Activated T-cell treated with anti-CD3 and anti-CD28 coated beads, Interleukin-2, amount 50 U/mL, for 72 hours (primary cell): ENCODE data around the gene COL5A1. TPM values are rescaled to one million over a fixed set of nuclear protein-coding genes. Genes with fewer than 3 reads are reported as not detected.
A peak's percentile ranks its signal among the peaks of the same experiment; 100 is the strongest.

Source experiments
- ATAC-seq, 2 donors: fragments of 150-1000 bp; cut with Tn5 transposase; replicated peaks in 1 of 2; 2 replicates each; pipeline ENCODE4 v1.10.0; 2021; ENCODE audit warnings: moderate library complexity in 2 of 2, mild to moderate bottlenecking in 1 of 2
- DNase-seq, 2 donors: peaks; one replicate each; pipeline ENCODE4 v3.0.0; 2021 to 2022; ENCODE audit warnings: mixed read lengths in 1 of 2
- H3K27ac Mint-ChIP-seq: one replicate; pipeline ENCODE4 v1.8.0; 2022; ENCODE audit warnings: mild to moderate bottlenecking, moderate library complexity, mixed read lengths
- H3K27me3 Mint-ChIP-seq: one replicate; pipeline ENCODE4 v1.8.0; 2022; ENCODE audit warnings: low read depth, mixed read lengths
- H3K36me3 Mint-ChIP-seq, 2 donors: one replicate each; pipeline ENCODE4 v1.8.0; 2022; ENCODE audit warnings: mixed read lengths in 2 of 2, mild to moderate bottlenecking in 1 of 2; ENCODE audit not compliant: insufficient read depth in 2 of 2
- H3K4me1 Mint-ChIP-seq: one replicate; pipeline ENCODE4 v1.8.0; 2022; ENCODE audit warnings: low read depth, mixed read lengths
- H3K4me3 Mint-ChIP-seq, 2 donors: one replicate each; pipeline ENCODE4 v1.8.0; 2022; ENCODE audit warnings: mild to moderate bottlenecking in 2 of 2, mixed read lengths in 2 of 2, moderate library complexity in 2 of 2
- H3K9me3 Mint-ChIP-seq, 2 donors: one replicate each; pipeline ENCODE4 v1.8.0; 2022; ENCODE audit warnings: mixed read lengths in 2 of 2
- total RNA-seq, 2 donors: library from RNA; stranded (reverse); gene quantifications; one replicate each; pipeline ENCODE4 v1.2.3, GENCODE V29; 2022

COL5A1 gene
- total RNA-seq, 2 donors from 2014 or later, result 0.49 TPM; not detected in 1

DNA sequence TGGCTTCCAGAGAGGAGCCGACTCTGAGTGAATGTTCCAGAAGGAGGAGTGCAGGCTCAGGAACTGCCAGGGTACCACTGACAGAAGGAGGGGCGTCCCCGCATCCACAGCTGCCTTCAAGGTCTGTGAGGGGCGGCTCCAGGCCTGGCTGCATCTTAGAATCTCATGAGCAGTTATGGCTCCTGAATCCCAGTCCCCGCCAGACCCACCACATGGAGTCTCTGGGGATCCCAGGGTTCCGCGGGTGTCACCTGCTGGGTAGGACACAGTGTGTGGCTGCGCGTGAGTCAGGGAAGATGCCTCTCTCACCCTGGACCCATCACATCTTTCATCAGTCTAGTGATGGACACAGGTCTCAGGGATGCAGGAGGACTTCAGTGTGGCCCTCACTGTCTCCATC is 79.2 kb downstream of the COL5A1 start:
- no peak overlapping the region for H3K27ac Mint-ChIP-seq
- H3K9me3 Mint-ChIP-seq, result no peaks in the 10 kb centered on the region
- H3K27me3 Mint-ChIP-seq, result peaks cover 6% of the 10 kb centered on the region
- DNase-seq (no peak), ATAC-seq (no peak)
- H3K4me1 Mint-ChIP-seq, result no peaks in the 10 kb centered on the region
- no peaks in the 10 kb centered on the region for H3K36me3 Mint-ChIP-seq
- no peak overlapping the region for H3K4me3 Mint-ChIP-seq

DNA sequence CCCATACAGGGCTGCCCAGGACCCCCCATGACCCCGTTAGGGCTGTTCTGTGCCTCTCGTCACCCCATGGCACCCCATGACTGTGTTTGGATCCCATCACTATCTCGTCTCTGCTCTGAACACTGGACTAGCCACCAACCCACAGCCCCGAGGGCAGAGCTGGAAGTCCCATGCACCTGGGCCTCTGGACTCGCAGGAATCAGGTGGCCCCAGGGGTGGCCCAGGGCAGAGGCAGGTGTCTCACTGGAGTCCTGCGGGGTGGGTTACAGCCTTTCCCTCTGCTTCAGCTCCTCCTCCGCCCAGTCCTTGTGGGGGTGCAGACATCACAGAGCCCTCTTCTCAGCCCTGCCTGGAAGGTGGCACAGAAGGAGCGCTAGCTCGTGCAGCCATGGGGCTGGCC is 79.7 kb downstream of the COL5A1 start:
- DNase-seq, result no peak
- Mint-ChIP-seq H3K9me3 (no peaks in the 10 kb centered on the region), H3K4me3 (no peak overlapping the region), H3K36me3 (no peaks in the 10 kb centered on the region), H3K27me3 (peaks cover 6% of the 10 kb centered on the region), H3K4me1 (no peaks in the 10 kb centered on the region), H3K27ac (no peak overlapping the region)
- ATAC-seq, result no peak

DNA sequence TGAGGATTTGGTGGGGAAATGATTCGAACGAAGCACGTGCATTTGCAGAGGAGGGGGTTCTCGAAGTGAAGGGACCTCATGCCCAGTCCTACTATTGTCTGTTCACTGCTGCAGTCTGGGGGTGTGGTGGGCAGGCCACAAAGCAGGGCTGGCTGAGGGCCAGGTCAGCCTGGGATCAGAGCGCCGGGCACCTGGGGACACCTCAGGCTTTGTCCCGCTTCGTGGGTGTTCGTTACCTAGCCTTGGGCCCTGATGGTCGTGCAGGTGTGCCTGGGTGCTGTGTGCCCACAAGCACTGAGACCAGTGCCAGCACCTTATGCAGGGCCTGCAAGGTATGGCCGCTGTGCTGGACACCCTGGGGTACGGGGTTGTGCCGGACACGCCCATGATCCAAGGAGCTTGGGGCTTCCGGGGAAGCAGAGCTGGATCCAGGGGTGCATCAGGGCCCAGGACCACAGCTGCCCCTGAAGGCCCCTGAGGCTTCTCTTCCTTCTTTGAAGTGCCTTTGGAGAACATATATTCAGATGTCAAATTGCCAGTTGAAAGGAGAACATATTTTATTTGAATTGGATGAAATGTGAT is 80.6 kb downstream of the COL5A1 start:
- Mint-ChIP-seq H3K4me1 (no peaks in the 10 kb centered on the region), H3K36me3 (no peaks in the 10 kb centered on the region), H3K27me3 (peaks cover 6% of the 10 kb centered on the region), H3K4me3 (no peak overlapping the region), H3K27ac (no peak overlapping the region), H3K9me3 (no peaks in the 10 kb centered on the region)
- no peak for ATAC-seq
- no peak for DNase-seq

DNA sequence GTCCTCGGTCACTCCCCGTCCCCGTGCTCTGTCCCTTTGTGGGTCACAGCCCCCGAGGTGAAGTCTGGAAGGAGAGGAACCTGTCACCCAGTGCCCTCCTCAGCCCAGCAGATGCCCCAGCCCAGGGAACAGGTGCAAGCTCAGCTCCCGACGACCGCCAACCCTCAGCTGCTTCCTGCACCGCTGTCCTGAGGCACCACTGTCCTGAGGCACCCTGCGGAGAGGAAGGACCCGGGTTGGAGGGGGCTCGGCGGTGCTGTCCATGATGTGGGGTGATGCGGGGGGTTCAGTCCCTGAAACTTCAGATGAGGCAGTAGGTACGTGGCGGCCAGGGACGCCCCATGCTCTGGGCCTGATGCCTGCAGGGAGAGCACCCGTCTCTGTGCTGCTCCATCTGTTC is 81.4 kb downstream of the COL5A1 start:
- Mint-ChIP-seq H3K4me1 (no peaks in the 10 kb centered on the region), H3K4me3 (no peak overlapping the region), H3K27me3 (peaks cover 6% of the 10 kb centered on the region), H3K27ac (no peak overlapping the region), H3K9me3 (no peaks in the 10 kb centered on the region), H3K36me3 (no peaks in the 10 kb centered on the region)
- DNase-seq (no peak), ATAC-seq (no peak)

DNA sequence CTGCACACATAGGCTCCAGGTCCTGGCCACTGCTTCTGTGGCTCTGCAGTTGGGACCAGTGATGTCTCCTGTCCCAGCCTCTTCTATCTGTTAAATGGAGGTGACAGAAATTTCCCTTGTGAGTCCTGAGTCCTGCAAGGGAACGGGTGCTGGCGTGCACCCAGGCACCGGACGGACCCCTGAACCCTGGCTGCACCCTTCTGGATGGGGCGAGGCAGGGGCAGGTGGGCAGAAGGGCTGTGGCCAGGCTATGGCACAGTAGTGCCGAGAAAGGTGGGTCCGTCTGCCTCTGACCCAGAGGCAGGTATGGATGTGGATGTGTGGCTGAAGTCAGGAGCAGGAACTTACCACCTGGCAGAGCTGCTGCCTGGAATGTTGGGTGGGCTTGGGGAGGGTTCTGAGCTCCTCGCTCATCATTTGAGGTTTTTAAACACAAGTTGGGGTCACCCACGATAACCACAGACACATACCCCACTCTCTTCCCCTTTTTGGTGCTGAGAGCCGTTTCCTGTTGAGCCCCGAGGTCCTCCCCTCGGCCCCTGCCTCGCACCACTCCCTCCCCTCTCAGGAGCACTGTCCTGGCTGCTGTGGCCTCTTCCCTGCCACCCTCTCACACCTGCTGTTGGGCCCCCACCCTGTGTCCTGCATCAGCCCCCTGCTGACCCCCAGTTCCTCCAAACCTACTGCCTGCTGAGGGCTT is 82.0 kb downstream of the COL5A1 start:
- no peak for ATAC-seq
- Mint-ChIP-seq H3K4me3 (no peak overlapping the region), H3K27ac (no peak overlapping the region), H3K36me3 (no peaks in the 10 kb centered on the region), H3K9me3 (no peaks in the 10 kb centered on the region), H3K27me3 (peaks cover 6% of the 10 kb centered on the region), H3K4me1 (no peaks in the 10 kb centered on the region)
- DNase-seq, result no peak

DNA sequence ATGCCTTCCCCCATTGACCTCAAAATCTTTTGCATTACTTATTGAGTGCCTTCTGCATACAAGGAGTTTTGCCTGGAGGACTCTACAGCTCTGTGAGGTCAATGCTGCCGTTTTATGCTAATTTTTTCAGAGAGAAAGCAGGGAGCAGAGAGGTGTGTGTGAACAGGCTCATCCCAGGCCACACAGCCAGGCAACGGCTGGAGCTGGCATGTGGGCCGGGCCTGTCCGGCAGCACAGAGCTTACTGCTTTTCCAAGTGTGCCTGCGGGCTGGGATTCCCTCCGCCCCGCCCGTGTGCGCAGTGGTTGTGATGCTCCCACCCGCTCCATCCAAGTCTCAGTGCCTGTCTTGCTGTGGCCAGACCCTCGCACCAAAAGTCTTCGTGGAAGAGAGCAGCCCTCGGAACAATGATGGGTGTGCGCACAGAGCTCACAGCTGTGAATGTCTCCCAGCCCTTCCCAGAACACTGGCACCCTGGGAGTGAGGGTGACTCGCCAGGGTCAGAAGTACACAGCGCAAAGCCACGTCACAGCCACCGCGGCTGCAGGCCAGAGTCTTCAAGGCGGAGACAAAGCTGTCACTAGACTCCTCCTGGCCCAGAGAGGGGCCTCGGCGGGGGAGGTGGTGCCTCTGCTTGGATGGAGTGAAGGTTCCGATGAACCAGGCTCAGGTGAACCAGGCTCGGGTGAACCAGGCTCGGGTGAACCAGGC is 82.8 kb downstream of the COL5A1 start:
- H3K27me3 Mint-ChIP-seq, result peaks cover 6% of the 10 kb centered on the region
- peaks cover 0 to 2% of the 10 kb centered on the region in 2 donors for H3K9me3 Mint-ChIP-seq
- ATAC-seq (no peak), DNase-seq (no peak)
- peaks cover 0 to 1% of the 10 kb centered on the region in 2 donors for H3K36me3 Mint-ChIP-seq
- H3K27ac Mint-ChIP-seq, result no peak overlapping the region
- no peaks in the 10 kb centered on the region for H3K4me1 Mint-ChIP-seq
- no peak overlapping the region for H3K4me3 Mint-ChIP-seq

DNA sequence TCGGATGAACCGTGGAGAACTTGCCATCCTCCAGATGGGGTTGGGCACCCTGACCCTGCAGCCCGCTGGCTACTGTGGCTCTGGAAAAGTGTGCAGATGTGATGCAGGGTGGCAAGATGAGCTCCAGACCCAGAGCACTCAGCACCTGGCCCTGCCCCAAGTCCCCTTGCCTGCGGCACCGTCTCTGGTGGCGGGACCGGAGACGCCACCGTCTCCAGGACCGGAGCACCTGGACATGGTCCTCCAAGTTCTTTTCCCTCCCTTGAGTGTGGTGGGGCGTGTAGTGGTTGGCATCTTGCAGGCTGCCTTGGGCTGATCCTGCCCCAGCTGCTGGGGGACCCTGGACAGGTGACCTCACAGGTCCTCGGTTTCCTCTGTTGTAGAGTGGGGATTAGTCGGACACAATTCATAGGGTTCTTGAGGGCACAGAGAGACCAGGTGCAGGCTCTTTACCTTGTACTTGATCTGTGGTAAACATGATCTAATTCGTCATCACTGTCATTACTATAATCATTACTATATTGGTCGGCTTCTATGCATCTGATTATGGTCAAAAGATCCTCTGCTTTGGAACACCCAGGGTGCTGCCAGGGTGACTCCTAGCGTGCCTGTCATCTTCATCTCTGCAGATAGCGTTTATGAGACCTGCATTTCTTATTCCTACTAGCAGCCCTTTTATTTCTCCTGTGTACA is 83.5 kb downstream of the COL5A1 start:
- H3K4me1 Mint-ChIP-seq, result no peaks in the 10 kb centered on the region
- no peak overlapping the region for H3K27ac Mint-ChIP-seq
- no peak for ATAC-seq
- H3K36me3 Mint-ChIP-seq, result peaks cover 0 to 1% of the 10 kb centered on the region in 2 donors
- H3K4me3 Mint-ChIP-seq, result no peak overlapping the region
- H3K27me3 Mint-ChIP-seq, result peaks cover 6% of the 10 kb centered on the region
- peaks cover 0 to 2% of the 10 kb centered on the region in 2 donors for H3K9me3 Mint-ChIP-seq
- no peak for DNase-seq

DNA sequence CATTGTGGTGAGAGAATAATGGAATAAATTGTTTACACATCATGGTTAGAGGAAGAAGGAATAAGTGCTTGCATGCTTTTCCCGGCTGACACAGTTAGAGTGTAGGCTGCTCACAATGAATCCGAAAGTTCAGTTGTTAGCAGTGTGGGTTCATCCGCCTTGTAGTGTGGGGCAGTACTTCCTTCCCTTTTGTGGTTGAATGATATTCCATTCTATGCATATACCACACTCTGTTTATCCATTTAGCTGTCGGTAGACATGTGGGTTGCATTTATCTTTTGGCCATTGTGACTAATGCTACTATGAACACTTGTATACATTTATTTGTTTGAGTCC is 84.0 kb downstream of the COL5A1 start:
- ATAC-seq, result peak in 1 of 2 donors; percentile 38

DNA sequence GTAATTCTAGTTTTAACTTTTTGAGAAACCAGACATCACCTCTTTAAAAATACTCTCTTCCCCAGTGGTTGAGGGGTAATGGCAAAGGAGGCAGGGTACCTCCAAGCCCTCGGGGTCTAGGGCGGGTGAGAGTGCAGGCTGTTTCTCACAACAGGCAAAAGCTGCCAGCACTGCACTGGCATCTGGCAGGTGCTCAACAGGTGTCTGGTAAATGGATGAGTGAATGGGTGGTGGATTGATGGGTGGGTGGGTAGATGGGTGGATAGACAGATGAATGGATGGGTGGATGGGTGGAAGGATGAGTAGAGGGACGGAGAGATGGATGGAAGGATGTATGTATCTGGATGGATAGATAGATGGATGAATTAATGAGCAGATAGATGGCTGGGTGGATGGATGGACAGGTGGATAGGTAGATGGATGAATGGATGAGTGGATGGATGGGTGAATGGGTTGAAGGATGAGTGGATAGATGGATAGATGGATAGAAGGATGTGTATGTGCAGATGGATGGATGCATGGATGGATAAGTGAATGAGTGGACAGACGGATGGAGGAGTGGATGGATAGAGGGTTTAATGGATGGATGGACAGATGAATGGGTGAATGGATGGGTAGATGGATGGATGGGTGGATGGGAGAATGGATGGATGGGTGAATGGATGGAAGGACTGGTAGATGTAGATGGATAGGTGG is 84.6 kb downstream of the COL5A1 start:
- Mint-ChIP-seq H3K4me1 (no peaks in the 10 kb centered on the region), H3K4me3 (no peak overlapping the region), H3K27ac (no peak overlapping the region), H3K27me3 (peaks cover 6% of the 10 kb centered on the region), H3K36me3 (peaks cover 0 to 1% of the 10 kb centered on the region in 2 donors), H3K9me3 (peaks cover 0 to 2% of the 10 kb centered on the region in 2 donors)
- DNase-seq (no peak), ATAC-seq (no peak)

More for the DNA sequence above, 84.0 kb downstream of the COL5A1 start:
- H3K27ac Mint-ChIP-seq, result no peak overlapping the region
- H3K27me3 Mint-ChIP-seq, result peaks cover 6% of the 10 kb centered on the region
- H3K4me1 Mint-ChIP-seq, result no peaks in the 10 kb centered on the region
- no peak overlapping the region for H3K4me3 Mint-ChIP-seq
- DNase-seq, result no peak
- H3K9me3 Mint-ChIP-seq, result peaks cover 0 to 2% of the 10 kb centered on the region in 2 donors
- H3K36me3 Mint-ChIP-seq, result peaks cover 0 to 1% of the 10 kb centered on the region in 2 donors

DNA sequence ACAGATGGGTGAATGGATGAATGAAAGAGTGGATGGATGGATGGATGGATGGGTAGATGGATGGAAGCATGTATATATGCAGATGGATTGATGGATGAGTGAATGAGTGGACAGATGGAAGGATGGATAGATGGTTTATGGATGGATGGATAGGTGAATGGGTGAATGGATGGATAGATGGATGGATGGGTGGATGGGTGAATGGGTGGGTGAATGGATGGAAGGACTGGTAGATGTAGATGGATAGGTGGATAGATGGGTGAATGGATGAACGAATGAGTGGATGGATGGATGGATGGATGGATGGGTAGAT is 85.1 kb downstream of the COL5A1 start:
- no peak for DNase-seq

DNA sequence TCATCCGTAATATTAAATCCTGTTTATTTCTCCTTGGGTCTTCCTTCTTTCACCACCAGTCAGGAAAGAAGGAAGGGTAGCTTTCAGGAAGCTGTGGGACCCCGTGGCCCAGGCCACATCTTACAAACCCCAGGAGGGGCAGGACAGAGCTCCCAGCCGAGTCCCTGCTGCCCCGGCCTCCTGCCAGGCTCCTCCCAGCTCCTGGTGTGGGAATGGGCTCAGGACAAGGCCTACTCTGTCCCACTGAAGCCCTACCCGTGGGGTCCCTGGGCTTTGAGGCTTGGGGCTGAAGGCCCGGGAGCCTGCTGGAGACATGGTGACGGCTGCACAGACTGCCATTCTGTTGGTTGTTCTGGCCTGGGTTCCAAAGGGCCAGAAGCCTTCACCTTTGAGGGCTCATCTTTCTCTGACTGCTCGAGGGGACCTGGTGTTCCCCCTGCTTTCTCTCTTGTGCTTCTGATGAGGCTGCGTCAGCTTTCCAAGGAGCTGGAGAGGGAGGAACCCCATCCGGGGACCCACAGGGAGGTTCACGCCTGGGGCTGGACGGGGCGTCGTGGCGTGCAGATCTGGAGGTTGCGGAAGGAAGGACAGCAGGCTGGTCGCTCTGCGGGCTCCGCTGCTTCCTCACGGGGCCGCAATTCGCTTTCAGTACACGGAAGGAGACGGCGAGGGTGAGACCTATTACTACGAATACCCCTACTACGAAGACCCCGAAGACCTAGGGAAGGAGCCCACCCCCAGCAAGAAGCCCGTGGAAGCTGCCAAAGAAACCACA is 86.6 kb downstream of the COL5A1 start:
- H3K9me3 Mint-ChIP-seq, result peaks cover 0 to 2% of the 10 kb centered on the region in 2 donors

More for the DNA sequence above, 85.1 kb downstream of the COL5A1 start:
- peaks cover 0 to 1% of the 10 kb centered on the region in 2 donors for H3K36me3 Mint-ChIP-seq
- H3K4me3 Mint-ChIP-seq, result no peak overlapping the region
- no peak overlapping the region for H3K27ac Mint-ChIP-seq
- peaks cover 6% of the 10 kb centered on the region for H3K27me3 Mint-ChIP-seq
- ATAC-seq, result no peak
- H3K9me3 Mint-ChIP-seq, result peaks cover 0 to 2% of the 10 kb centered on the region in 2 donors
- H3K4me1 Mint-ChIP-seq, result no peaks in the 10 kb centered on the region

DNA sequence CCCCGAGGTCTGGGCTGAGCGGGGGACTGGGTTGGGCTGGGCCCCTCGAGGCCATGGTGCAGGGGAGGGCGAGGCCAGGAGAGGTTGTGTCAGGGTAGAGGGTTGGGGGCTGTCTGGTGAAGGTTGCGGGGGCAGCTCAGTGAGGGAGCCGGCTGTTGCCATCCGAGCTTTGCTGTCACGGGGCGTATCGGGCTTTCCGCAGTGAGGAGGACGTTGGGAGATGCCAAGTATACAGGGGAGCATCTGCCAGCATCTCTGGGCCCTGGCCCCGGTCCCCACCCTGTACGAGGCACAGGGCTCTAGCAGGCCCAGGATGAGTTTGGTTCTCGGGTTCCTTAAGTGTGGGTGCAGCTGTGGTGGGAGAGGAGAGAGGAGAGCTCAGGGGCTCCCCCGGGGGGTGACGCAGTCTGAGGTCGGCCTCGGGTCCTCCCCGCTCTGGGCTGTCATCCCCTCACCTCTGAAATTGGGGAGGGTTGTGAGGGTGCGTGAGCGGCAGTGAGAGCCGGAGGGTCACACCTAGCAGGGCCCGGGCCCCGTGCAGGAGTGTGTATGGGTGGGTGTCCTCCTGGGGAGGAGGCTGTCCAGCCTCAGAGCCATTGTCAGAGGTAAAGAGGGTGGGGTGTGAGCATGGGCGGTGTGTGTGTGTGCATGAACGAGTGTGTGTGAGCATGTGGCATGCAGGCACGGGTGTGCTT is 87.3 kb downstream of the COL5A1 start:
- no peak overlapping the region for H3K27ac Mint-ChIP-seq
- H3K9me3 Mint-ChIP-seq, result peaks cover 0 to 2% of the 10 kb centered on the region in 2 donors
- no peak overlapping the region for H3K4me3 Mint-ChIP-seq

More for the DNA sequence above, 86.6 kb downstream of the COL5A1 start:
- DNase-seq (no peak), ATAC-seq (no peak)
- H3K36me3 Mint-ChIP-seq, result peaks cover 0 to 1% of the 10 kb centered on the region in 2 donors
- H3K27ac Mint-ChIP-seq, result no peak overlapping the region
- H3K4me1 Mint-ChIP-seq, result no peaks in the 10 kb centered on the region
- H3K4me3 Mint-ChIP-seq, result no peak overlapping the region
- no peaks in the 10 kb centered on the region for H3K27me3 Mint-ChIP-seq

More for the DNA sequence above, 87.3 kb downstream of the COL5A1 start:
- no peak for ATAC-seq
- no peaks in the 10 kb centered on the region for H3K4me1 Mint-ChIP-seq
- H3K27me3 Mint-ChIP-seq, result no peaks in the 10 kb centered on the region
- DNase-seq, result no peak
- H3K36me3 Mint-ChIP-seq, result peaks cover 0 to 1% of the 10 kb centered on the region in 2 donors
